ENCODE results near the gene LSM11. TPM values are rescaled to one million over a fixed set of nuclear protein-coding genes. Genes with fewer than 3 reads are reported as not detected.

The LSM11 gene
- total RNA-seq, 4 donors from 2014 or later: 1.8 to 4.3 (median 2.7) TPM

GRCh38 chr5:157772127-157772526 is 28.6 kb downstream of the LSM11 start:
- DNase-seq (ENCODE audit: low spot score) (no peak), ATAC-seq (ENCODE audit: low FRiP score) (no peak)
- TF ChIP-seq, protein P1, sequence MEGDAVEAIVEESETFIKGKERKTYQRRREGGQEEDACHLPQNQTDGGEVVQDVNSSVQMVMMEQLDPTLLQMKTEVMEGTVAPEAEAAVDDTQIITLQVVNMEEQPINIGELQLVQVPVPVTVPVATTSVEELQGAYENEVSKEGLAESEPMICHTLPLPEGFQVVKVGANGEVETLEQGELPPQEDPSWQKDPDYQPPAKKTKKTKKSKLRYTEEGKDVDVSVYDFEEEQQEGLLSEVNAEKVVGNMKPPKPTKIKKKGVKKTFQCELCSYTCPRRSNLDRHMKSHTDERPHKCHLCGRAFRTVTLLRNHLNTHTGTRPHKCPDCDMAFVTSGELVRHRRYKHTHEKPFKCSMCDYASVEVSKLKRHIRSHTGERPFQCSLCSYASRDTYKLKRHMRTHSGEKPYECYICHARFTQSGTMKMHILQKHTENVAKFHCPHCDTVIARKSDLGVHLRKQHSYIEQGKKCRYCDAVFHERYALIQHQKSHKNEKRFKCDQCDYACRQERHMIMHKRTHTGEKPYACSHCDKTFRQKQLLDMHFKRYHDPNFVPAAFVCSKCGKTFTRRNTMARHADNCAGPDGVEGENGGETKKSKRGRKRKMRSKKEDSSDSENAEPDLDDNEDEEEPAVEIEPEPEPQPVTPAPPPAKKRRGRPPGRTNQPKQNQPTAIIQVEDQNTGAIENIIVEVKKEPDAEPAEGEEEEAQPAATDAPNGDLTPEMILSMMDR (IDR thresholded peaks at IDR 0.05): no peak

- no peak for ATAC-seq (ENCODE audit: low FRiP score)
- DNase-seq (ENCODE audit: low spot score): no peak
- TF ChIP-seq, protein P1 (IDR thresholded peaks at IDR 0.05): no peak
Observed at GRCh38 chr5:157778121-157778805, 34.8 kb downstream of the LSM11 start.

GRCh38 chr5:157779221-157779620 is 35.7 kb downstream of the LSM11 start:
- ATAC-seq (ENCODE audit: low FRiP score): no peak
- DNase-seq (ENCODE audit: low spot score): no peak
- TF ChIP-seq, protein P1 (IDR thresholded peaks at IDR 0.05): no peak

GRCh38 chr5:157785801-157786200 is 42.3 kb downstream of the LSM11 start:
- TF ChIP-seq, protein P1 (IDR thresholded peaks at IDR 0.05): no peak
- DNase-seq (ENCODE audit: low spot score): no peak
- ATAC-seq (ENCODE audit: low FRiP score): no peak

- ATAC-seq (ENCODE audit: low FRiP score): no peak
- DNase-seq (ENCODE audit: low spot score): no peak
- TF ChIP-seq, protein P1 (IDR thresholded peaks at IDR 0.05): no peak
Observed at GRCh38 chr5:157793301-157793700, 49.8 kb downstream of the LSM11 start.

- DNase-seq (ENCODE audit: low spot score) (no peak), ATAC-seq (ENCODE audit: low FRiP score) (no peak)
- TF ChIP-seq, protein P1 (IDR thresholded peaks at IDR 0.05): no peak
Observed at GRCh38 chr5:157799578-157799977, 56.1 kb downstream of the LSM11 start.

DNA sequence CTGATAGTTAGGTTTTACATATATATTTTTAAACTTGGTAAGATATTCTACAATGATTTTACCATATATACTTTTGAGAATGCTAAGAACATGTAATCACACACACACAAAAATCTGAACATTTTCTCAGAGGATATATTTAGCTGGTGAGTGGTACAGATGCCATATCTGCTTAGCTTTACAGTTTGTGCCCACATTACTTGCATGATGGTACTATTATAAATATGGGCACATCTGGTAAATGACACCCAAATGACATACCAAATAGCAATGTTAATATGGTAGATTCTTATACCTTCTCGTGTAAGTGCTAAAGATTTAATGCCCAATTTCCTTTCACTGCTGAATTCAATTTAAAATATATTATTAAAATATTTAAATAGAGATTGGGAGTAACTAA is 56.6 kb downstream of the LSM11 start:
- DNase-seq (ENCODE audit: low spot score) (no peak), ATAC-seq (ENCODE audit: low FRiP score) (no peak)
- TF ChIP-seq, protein P1 (IDR thresholded peaks at IDR 0.05): no peak
